Measurements from ENCODE around the gene WDR1. TPM values are rescaled to one million over a fixed set of nuclear protein-coding genes. Genes with fewer than 3 reads are reported as not detected.

Gene WDR1
- total and polyA plus RNA-seq, 2 donors from 2014 or later, result 176 to 313 TPM

- FAIRE-seq (no peak), DNase-seq (peak in 1 of 5 donors; percentile 61)
- intact Hi-C loops (cut with DNase I), result no loop called here
- H3K4me1 ChIP-seq (ENCODE audit: control insufficient read depth in 2 of 3, insufficient read depth in 2 of 3, low read depth in 1 of 3, low read length in 3 of 3), result peaks cover 0 to 23% (median 7%) of the 10 kb centered on the region in 3 donors
- H3K9ac ChIP-seq (ENCODE audit: low read length in 3 of 3), result no peak overlapping the region
- no peaks in the 10 kb centered on the region for H3K27me3 ChIP-seq (ENCODE audit: control insufficient read depth, insufficient read depth, low read length)
- TF ChIP-seq CTCF (IDR thresholded peaks at IDR 0.05; ENCODE audit: borderline replicate concordance, extremely low read depth, insufficient read depth), result no peak
- H3K9me3 ChIP-seq (ENCODE audit: control insufficient read depth in 2 of 3, insufficient read depth in 1 of 3, low read length in 3 of 3), result no peaks in the 10 kb centered on the region
- peaks cover 9 to 76% (median 64%) of the 10 kb centered on the region in 3 donors for H3K36me3 ChIP-seq (ENCODE audit: control insufficient read depth in 2 of 3, insufficient read depth in 3 of 3, low read length in 3 of 3)
- H3K4me3 ChIP-seq (ENCODE audit: low read length in 3 of 3), result no peak overlapping the region
- peak overlapping the region in 1 of 2 donors; percentile 26 for H3K27ac ChIP-seq (ENCODE audit: low read depth in 2 of 2, low read length in 2 of 2)
Measured at GRCh38 chr4:10084651-10085358, 31.8 kb downstream of the WDR1 start.

GRCh38 chr4:10083861-10084641 is 32.5 kb downstream of the WDR1 start:
- Histone ChIP-seq H3K9ac (ENCODE audit: low read length in 3 of 3) (no peak overlapping the region), H3K9me3 (ENCODE audit: control insufficient read depth in 2 of 3, insufficient read depth in 1 of 3, low read length in 3 of 3) (no peaks in the 10 kb centered on the region), H3K27ac (ENCODE audit: low read depth in 2 of 2, low read length in 2 of 2) (peak overlapping the region in 1 of 2 donors; percentile 26), H3K36me3 (ENCODE audit: control insufficient read depth in 2 of 3, insufficient read depth in 3 of 3, low read length in 3 of 3) (peaks cover 9 to 82% (median 68%) of the 10 kb centered on the region in 3 donors), H3K4me3 (ENCODE audit: low read length in 3 of 3) (no peak overlapping the region), H3K27me3 (ENCODE audit: control insufficient read depth, insufficient read depth, low read length) (no peaks in the 10 kb centered on the region), H3K4me1 (ENCODE audit: control insufficient read depth in 2 of 3, insufficient read depth in 2 of 3, low read depth in 1 of 3, low read length in 3 of 3) (peaks cover 0 to 21% (median 5%) of the 10 kb centered on the region in 3 donors)
- FAIRE-seq (no peak), DNase-seq (peak in 3 of 5 donors; percentile 25 to 71 (median 66))
- no peak for TF ChIP-seq CTCF (IDR thresholded peaks at IDR 0.05; ENCODE audit: borderline replicate concordance, extremely low read depth, insufficient read depth)
- intact Hi-C loops (cut with DNase I), result no loop called here

- Histone ChIP-seq H3K4me1 (ENCODE audit: control insufficient read depth in 2 of 3, insufficient read depth in 2 of 3, low read depth in 1 of 3, low read length in 3 of 3) (peaks cover 0 to 15% (median 4%) of the 10 kb centered on the region in 3 donors), H3K9me3 (ENCODE audit: control insufficient read depth in 2 of 3, insufficient read depth in 1 of 3, low read length in 3 of 3) (no peaks in the 10 kb centered on the region), H3K36me3 (ENCODE audit: control insufficient read depth in 2 of 3, insufficient read depth in 3 of 3, low read length in 3 of 3) (peaks cover 9 to 86% (median 70%) of the 10 kb centered on the region in 3 donors), H3K27ac (ENCODE audit: low read depth in 2 of 2, low read length in 2 of 2) (no peak overlapping the region), H3K4me3 (ENCODE audit: low read length in 3 of 3) (no peak overlapping the region), H3K27me3 (ENCODE audit: control insufficient read depth, insufficient read depth, low read length) (no peaks in the 10 kb centered on the region), H3K9ac (ENCODE audit: low read length in 3 of 3) (no peak overlapping the region)
- intact Hi-C loops (cut with DNase I), result no loop called here
- FAIRE-seq, result no peak
- peak in 1 of 5 donors; percentile 49 for DNase-seq
- TF ChIP-seq CTCF (IDR thresholded peaks at IDR 0.05; ENCODE audit: borderline replicate concordance, extremely low read depth, insufficient read depth), result no peak
Measured at GRCh38 chr4:10083331-10083771, 33.2 kb downstream of the WDR1 start.

Measured in kidney (tissue), 14 donors.